Right lobe of liver (tissue), 6 donors: ENCODE measurements around the gene CASZ1. TPM values are rescaled to one million over a fixed set of nuclear protein-coding genes. Genes with fewer than 3 reads are reported as not detected.

Experiments used
- ATAC-seq, 4 donors: fragments of 200-7000 bp; cut with Tn5 transposase; one replicate each; pipeline ENCODE4 v1.9.1; 2020; ENCODE audit warnings: mild to moderate bottlenecking in 4 of 4, moderate library complexity in 4 of 4
- DNase-seq, 3 donors: peaks; one replicate each; pipeline ENCODE4 v3.0.0-alpha.2; 2020
- H3K27ac ChIP-seq, 3 donors: fragments of 200-600 bp; one replicate each; pipeline ENCODE4 v1.8.0; 2022
- H3K27me3 ChIP-seq, 2 donors: fragments of 200-600 bp; one replicate each; pipeline ENCODE4 v1.8.0; 2022
- H3K36me3 ChIP-seq, 4 donors: fragments of 200-600 bp; sonication (generic) in 1 of 4; one replicate each; pipeline versions ENCODE4 v1.5.1 to v1.8.0; 2017 to 2022; ENCODE audit warnings: control low read depth in 1 of 4
- H3K4me1 ChIP-seq, 4 donors: fragments of 200-600 bp; sonication (generic) in 1 of 4; one replicate each; pipeline versions ENCODE4 v1.5.1 to v1.8.0; 2017 to 2022; ENCODE audit warnings: control low read depth in 1 of 4
- H3K4me3 ChIP-seq, 3 donors: fragments of 200-600 bp; one replicate each; pipeline ENCODE4 v1.8.0; 2022
- H3K9me3 ChIP-seq, 4 donors: fragments of 200-600 bp; sonication (generic) in 1 of 4; one replicate each; pipeline versions ENCODE4 v1.5.1 to v1.8.0; 2017 to 2022; ENCODE audit warnings: control low read depth in 1 of 4
- POLR2A ChIP-seq: fragments of 450-650 bp; IDR thresholded peaks from one replicate; pipeline ENCODE4 v1.6.1; 2017; ENCODE audit warnings: antibody characterized with exemption, mild to moderate bottlenecking
- WGBS: methylation state at CpG from one replicate; pipeline ENCODE4 v1.1.6; 2018; ENCODE audit warnings: low coverage, low lambda C conversion rate; ENCODE audit not compliant: insufficient coverage; ENCODE audit errors: missing lambda C conversion rate; 5-methylcytosine and 5-hydroxymethylcytosine counted together
- intact Hi-C, 2 donors: fragments of 100-400 bp; cut with DNase I; formaldehyde crosslinking; loops; one replicate each; pipeline versions ENCODE4 v1.11.2 to v1.14.1; 2022
- total RNA-seq, 6 experiments: library from RNA; depleted of rRNA in 2 of 6; stranded (reverse); fragments of >200 nt in 2 of 6; fragmentation: NEBNext Ultra II Directional in 3 of 6; extraction: Animal tissue kit (Norgen Biotek cat#: 25700) in 3 of 6; gene quantifications; one replicate each; pipeline versions ENCODE4 v1.1.0 to v1.2.4, GENCODE V29; 2016 to 2023
- TF ChIP-seq, protein P1 (sequence below), 4 donors: fragments of 200-600 bp in 3 of 4; fragments of 450-650 bp in 1 of 4; IDR thresholded peaks; one replicate each; pipeline versions ENCODE4 v1.5.1 to v1.8.0; 2016 to 2022; ENCODE audit warnings: antibody characterized with exemption in 4 of 4, mild to moderate bottlenecking in 2 of 4
- donor health status: DM: no; HTN: yes; CAD: no.
- donor health status: DM: no; HTN: no; CAD: no.
- donor health status: DM: no; HTN: no; CAD: no.
- donor health status: DM: no; HTN: yes; CAD: no.
- donor health status: DM: no; HTN: yes; CAD: no.

CASZ1 gene
- total RNA-seq, 6 experiments from 2014 or later = 3.1 to 10.1 (median 5.3) TPM

- Histone ChIP-seq H3K27me3 (no peaks in the 10 kb centered on the region), H3K4me3 (no peak overlapping the region), H3K9me3 (no peaks in the 10 kb centered on the region), H3K27ac (no peak overlapping the region), H3K4me1 (no peaks in the 10 kb centered on the region), H3K36me3 (no peaks in the 10 kb centered on the region)
- TF ChIP-seq POLR2A = no peak
- TF ChIP-seq, protein P1, sequence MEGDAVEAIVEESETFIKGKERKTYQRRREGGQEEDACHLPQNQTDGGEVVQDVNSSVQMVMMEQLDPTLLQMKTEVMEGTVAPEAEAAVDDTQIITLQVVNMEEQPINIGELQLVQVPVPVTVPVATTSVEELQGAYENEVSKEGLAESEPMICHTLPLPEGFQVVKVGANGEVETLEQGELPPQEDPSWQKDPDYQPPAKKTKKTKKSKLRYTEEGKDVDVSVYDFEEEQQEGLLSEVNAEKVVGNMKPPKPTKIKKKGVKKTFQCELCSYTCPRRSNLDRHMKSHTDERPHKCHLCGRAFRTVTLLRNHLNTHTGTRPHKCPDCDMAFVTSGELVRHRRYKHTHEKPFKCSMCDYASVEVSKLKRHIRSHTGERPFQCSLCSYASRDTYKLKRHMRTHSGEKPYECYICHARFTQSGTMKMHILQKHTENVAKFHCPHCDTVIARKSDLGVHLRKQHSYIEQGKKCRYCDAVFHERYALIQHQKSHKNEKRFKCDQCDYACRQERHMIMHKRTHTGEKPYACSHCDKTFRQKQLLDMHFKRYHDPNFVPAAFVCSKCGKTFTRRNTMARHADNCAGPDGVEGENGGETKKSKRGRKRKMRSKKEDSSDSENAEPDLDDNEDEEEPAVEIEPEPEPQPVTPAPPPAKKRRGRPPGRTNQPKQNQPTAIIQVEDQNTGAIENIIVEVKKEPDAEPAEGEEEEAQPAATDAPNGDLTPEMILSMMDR (IDR thresholded peaks at IDR 0.05) = no peak
- no peak for ATAC-seq
- 70% methylated on average over 4 of the region's 9 CpGs for WGBS
- DNase-seq = no peak
- intact Hi-C loops = no loop called here
These were observed 78.4 kb downstream of the CASZ1 start for GRCh38 chr1:10718083-10718415.

DNA sequence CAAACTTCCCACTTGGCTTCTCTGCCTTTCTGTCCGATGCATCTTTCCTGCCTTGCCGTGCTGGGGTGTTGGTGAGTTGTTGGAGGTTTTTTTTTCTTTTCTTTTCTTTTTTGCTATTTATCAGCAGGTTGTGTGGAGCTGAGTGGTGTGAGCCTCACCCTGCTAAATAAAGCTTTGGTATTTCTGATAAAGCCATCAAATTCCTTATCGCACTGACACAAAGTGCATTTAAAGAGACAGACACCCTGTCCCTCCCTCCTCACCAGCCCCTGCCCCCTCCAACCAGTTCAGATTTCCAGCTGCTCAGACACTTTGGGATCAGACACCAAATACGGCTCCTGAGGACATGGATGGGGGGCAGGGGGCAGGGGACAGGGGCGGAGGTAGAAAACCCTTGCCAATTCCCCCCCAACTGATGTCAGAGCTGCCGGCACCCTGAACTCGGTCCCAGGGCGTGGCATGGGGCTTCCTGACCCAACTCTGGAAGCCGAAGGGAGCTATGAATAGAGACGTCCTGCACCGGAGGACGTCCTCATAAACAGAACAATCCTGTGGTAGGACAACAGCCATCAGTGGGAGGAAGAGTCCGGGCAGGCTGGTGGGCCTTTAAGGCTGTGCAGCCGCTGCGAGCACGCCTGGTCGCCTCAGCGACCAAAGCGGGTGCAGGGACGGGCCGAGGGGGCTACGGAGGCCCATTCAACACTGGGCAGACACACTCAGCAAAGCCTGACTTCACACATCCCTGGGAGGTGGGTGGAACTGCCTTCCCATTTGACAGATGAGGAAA, 79.0 kb downstream of the CASZ1 start:
- no peak for DNase-seq
- Histone ChIP-seq H3K4me1 (no peaks in the 10 kb centered on the region), H3K4me3 (no peak overlapping the region), H3K36me3 (no peaks in the 10 kb centered on the region), H3K27me3 (no peaks in the 10 kb centered on the region), H3K9me3 (no peaks in the 10 kb centered on the region), H3K27ac (no peak overlapping the region)
- ATAC-seq = no peak
- intact Hi-C loops = no loop called here
- WGBS = 60% methylated on average over 9 of the region's 22 CpGs
- TF ChIP-seq POLR2A = no peak
- TF ChIP-seq, protein P1 (IDR thresholded peaks at IDR 0.05) = no peak

DNA sequence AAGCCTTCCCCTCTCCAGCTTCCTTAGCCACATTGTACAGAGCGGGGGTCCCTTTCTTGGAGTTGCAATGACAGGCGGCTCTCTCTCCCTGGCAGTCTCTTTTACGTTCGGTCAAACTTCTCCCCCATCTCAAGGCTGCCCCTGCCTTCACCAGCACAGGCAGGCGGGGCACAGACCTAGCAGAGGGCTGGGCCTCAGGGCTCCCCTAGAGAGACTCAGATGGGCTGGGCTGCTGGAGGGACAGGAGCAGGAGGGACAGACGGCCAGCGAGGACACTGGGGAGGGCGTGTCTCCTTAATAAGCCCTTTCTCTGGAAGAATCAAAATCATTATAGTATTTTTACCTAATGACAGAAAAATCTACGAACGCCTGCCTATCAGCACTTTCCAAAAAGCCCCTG, 79.6 kb downstream of the CASZ1 start:
- Histone ChIP-seq H3K27me3 (no peaks in the 10 kb centered on the region), H3K4me3 (no peak overlapping the region), H3K4me1 (no peaks in the 10 kb centered on the region), H3K36me3 (no peaks in the 10 kb centered on the region), H3K27ac (no peak overlapping the region), H3K9me3 (no peaks in the 10 kb centered on the region)
- TF ChIP-seq, protein P1 (IDR thresholded peaks at IDR 0.05) = no peak
- no peak for DNase-seq
- peak in 1 of 4 donors; percentile 14 for ATAC-seq
- intact Hi-C loops = no loop called here
- 54% methylated on average over 5 of the region's 10 CpGs for WGBS

DNA sequence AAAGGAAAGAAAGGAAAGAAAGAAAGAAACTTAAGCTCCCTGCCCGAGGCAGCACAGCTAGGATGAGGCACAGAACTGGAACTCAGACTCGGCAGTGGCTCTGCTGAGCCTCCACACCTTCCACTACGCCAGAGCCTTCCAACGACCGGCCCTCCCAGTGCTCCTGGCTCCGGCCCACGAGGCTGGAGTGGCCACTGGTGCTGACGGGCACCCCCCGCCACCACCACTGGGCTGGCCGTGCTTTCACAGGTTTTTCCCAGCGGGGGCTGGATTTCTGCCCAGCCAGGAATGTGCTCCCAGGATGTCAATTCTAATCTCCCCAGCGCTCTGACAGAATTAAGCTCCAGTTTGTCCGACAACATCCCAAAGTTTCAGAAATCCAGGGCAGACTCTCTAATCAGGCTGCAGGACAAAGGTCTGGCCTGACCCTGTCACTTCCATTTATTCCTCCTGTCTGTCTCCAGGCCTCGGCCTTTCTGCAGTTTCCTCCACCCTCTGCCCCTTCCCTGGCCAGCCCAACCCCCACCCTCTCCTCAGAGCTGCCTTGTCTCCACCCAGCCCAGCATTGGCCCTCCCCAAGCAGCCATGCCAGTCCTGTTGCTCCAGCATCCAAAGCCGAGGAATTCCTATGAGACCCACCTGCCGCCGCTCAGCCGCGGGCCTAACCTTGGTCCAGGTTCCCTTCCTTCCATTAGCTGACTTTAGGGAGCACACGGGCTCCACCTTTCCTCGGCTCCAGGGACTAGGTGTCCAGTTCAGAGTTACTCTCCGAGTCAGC, 81.9 kb downstream of the CASZ1 start:
- DNase-seq (no peak), ATAC-seq (peak in 3 of 4 donors; percentile 25 to 45 (median 39))
- H3K27me3 ChIP-seq = no peaks in the 10 kb centered on the region
- H3K4me1 ChIP-seq = no peaks in the 10 kb centered on the region
- H3K4me3 ChIP-seq = no peak overlapping the region
- 78% methylated on average over 10 of the region's 22 CpGs for WGBS
- TF ChIP-seq POLR2A = no peak
- TF ChIP-seq, protein P1 (IDR thresholded peaks at IDR 0.05) = no peak
- intact Hi-C loops = no loop called here
- H3K27ac ChIP-seq = no peak overlapping the region
- no peaks in the 10 kb centered on the region for H3K36me3 ChIP-seq
- no peaks in the 10 kb centered on the region for H3K9me3 ChIP-seq
